Breast epithelium (tissue), 3 donors: Measurements from ENCODE around the gene GNB1L.

Experiments
- POLR2AphosphoS5 ChIP-seq, 3 donors: sonication (generic); formaldehyde crosslinking; IDR thresholded peaks; one replicate each; pipeline ENCODE4 v1.6.1; 2017; ENCODE audit warnings: antibody characterized with exemption in 3 of 3
- TF ChIP-seq, protein P1 (sequence below), 3 donors: fragments of 450-650 bp; IDR thresholded peaks; one replicate each; pipeline ENCODE4 v1.5.1; 2016 to 2017; ENCODE audit warnings: antibody characterized with exemption in 3 of 3, mild to moderate bottlenecking in 3 of 3, moderate library complexity in 3 of 3

DNA sequence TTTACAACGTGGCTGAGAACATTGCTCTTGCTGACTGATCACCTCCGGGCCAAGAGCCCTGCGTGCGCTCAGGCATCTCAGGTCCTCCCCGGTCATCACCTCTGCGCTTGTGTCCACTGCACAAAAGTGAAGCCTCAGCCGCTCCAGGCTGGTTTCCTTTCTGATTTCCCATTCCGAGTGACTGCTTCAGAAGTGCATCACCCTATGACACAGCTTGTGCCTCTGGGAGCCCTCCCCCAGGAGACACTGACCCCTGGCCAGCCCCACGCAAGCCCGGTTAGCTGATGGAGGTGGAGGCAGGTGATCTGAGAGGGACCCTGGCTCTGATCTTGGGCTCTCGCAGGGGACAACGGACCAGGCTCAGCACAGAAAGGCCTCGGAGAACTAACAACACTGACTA, 38.3 kb upstream of the GNB1L start:
- TF ChIP-seq, protein P1, sequence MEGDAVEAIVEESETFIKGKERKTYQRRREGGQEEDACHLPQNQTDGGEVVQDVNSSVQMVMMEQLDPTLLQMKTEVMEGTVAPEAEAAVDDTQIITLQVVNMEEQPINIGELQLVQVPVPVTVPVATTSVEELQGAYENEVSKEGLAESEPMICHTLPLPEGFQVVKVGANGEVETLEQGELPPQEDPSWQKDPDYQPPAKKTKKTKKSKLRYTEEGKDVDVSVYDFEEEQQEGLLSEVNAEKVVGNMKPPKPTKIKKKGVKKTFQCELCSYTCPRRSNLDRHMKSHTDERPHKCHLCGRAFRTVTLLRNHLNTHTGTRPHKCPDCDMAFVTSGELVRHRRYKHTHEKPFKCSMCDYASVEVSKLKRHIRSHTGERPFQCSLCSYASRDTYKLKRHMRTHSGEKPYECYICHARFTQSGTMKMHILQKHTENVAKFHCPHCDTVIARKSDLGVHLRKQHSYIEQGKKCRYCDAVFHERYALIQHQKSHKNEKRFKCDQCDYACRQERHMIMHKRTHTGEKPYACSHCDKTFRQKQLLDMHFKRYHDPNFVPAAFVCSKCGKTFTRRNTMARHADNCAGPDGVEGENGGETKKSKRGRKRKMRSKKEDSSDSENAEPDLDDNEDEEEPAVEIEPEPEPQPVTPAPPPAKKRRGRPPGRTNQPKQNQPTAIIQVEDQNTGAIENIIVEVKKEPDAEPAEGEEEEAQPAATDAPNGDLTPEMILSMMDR (IDR thresholded peaks at IDR 0.05), result no peak
- no peak for TF ChIP-seq POLR2AphosphoS5 (IDR thresholded peaks at IDR 0.05)
